ENCODE results near the gene LRG1.
"Not testable (repeated sequence)": the region's sequence is repeated elsewhere in the genome, so short reads cannot be mapped to it uniquely, and the experiment has no call there.

Gene LRG1

GRCh38 chr19:4575267-4576015, 35.6 kb upstream of the LRG1 start:
- no peak for DNase-seq (ENCODE audit: low spot score)

GRCh38 chr19:4573682-4574081, 33.8 kb upstream of the LRG1 start:
- no peak for DNase-seq (ENCODE audit: low spot score)

GRCh38 chr19:4571305-4571917, 31.6 kb upstream of the LRG1 start:
- DNase-seq (ENCODE audit: low spot score): no peak

- DNase-seq (ENCODE audit: low spot score): no peak
These were observed 31.1 kb upstream of the LRG1 start for GRCh38 chr19:4570916-4571304.

GRCh38 chr19:4570402-4570801, 30.6 kb upstream of the LRG1 start:
- DNase-seq (ENCODE audit: low spot score): no peak

- no peak for DNase-seq (ENCODE audit: low spot score)
These were observed 29.1 kb upstream of the LRG1 start for GRCh38 chr19:4568886-4569285.

GRCh38 chr19:4567584-4568071, 27.8 kb upstream of the LRG1 start:
- DNase-seq (ENCODE audit: low spot score): peak; percentile 72

GRCh38 chr19:4566402-4567051, 26.7 kb upstream of the LRG1 start:
- DNase-seq (ENCODE audit: low spot score): no peak

GRCh38 chr19:4563562-4563961, 23.7 kb upstream of the LRG1 start:
- not testable (repeated sequence) for DNase-seq (ENCODE audit: low spot score)

- DNase-seq (ENCODE audit: low spot score): not testable (repeated sequence)
These were observed 22.2 kb upstream of the LRG1 start for GRCh38 chr19:4562085-4562484.

- DNase-seq (ENCODE audit: low spot score): no peak
These were observed 19.7 kb upstream of the LRG1 start, which contains the start of gene SEMA6B for GRCh38 chr19:4559569-4559968. SEMA6B (minus strand) TSS chr19:4559684; CDS start chr19:4558457, 1,227 bp downstream.

- no peak for DNase-seq (ENCODE audit: low spot score)
These were observed 18.4 kb upstream of the LRG1 start for GRCh38 chr19:4557971-4558941.

GRCh38 chr19:4557144-4557970, 17.5 kb upstream of the LRG1 start:
- no peak for DNase-seq (ENCODE audit: low spot score)

GRCh38 chr19:4556597-4557127, 16.8 kb upstream of the LRG1 start:
- DNase-seq (ENCODE audit: low spot score): peak; percentile 65

GRCh38 chr19:4555657-4556561, 16.1 kb upstream of the LRG1 start:
- peak; percentile 59 for DNase-seq (ENCODE audit: low spot score)

- DNase-seq (ENCODE audit: low spot score): no peak
These were observed 14.9 kb upstream of the LRG1 start for GRCh38 chr19:4554717-4555116.

- DNase-seq (ENCODE audit: low spot score): no peak
These were observed 13.9 kb upstream of the LRG1 start for GRCh38 chr19:4553775-4554174.

GRCh38 chr19:4553092-4553695, 13.4 kb upstream of the LRG1 start:
- no peak for DNase-seq (ENCODE audit: low spot score)

GRCh38 chr19:4552525-4552819, 12.6 kb upstream of the LRG1 start:
- DNase-seq (ENCODE audit: low spot score): no peak

Measured in NAMALWA (cell line).